IMR-90 (cell line): ENCODE data around the gene CDRT4. TPM values are rescaled to one million over a fixed set of nuclear protein-coding genes. Genes with fewer than 3 reads are reported as not detected.

Experiments
- ATAC-seq: fragments of 200-7000 bp; cut with Tn5 transposase; 2 replicates; pipeline ENCODE4 v1.9.1; 2020; ENCODE audit warnings: low read depth, mild to moderate bottlenecking, moderate library complexity
- BruUV-seq: library from RNA; stranded (reverse); fragments of 400-500 nt; replicated peaks from 2 replicates; lab custom pipeline; 2021; lab: Mats Ljungman, UMichigan
- CTCF ChIA-PET: fragments of 300-600 bp; formaldehyde crosslinking; extraction: SDS; loops from one replicate; lab custom pipeline; 2021; ENCODE audit warnings: antibody characterized with exemption; lab: Yijun Ruan, JAX
- POLR2A ChIA-PET: fragments of 300-600 bp; sonication (Branson Sonifier 250); formaldehyde crosslinking; loops from one replicate; lab custom pipeline; 2022; ENCODE audit warnings: antibody characterized with exemption; ENCODE audit not compliant: unreplicated experiment; lab: Charles Lee
- DNase-seq: peaks from one replicate; pipeline ENCODE4 v3.0.0; 2013
- H2AFZ ChIP-seq: replicated peaks from 2 replicates; pipeline ENCODE3; 2013; ENCODE audit warnings: low read length, mild to moderate bottlenecking; ENCODE audit not compliant: poor library complexity
- H2AK5ac ChIP-seq: 2 replicates; pipeline ENCODE4 v1.6.1; 2013; ENCODE audit warnings: low read depth, low read length, inconsistent platforms
- H2AK9ac ChIP-seq: replicated peaks from 2 replicates; pipeline ENCODE3; 2013; ENCODE audit warnings: mild to moderate bottlenecking, low read depth, low read length, moderate library complexity; ENCODE audit not compliant: poor library complexity
- H2BK120ac ChIP-seq: 2 replicates; pipeline ENCODE4 v1.6.1; 2013; ENCODE audit warnings: low read depth, low read length, inconsistent platforms
- H2BK15ac ChIP-seq: 3 replicates; pipeline ENCODE4 v1.6.1; 2013; ENCODE audit warnings: low read depth, low read length, inconsistent platforms
- H2BK20ac ChIP-seq: 2 replicates; pipeline ENCODE4 v1.6.1; 2013; ENCODE audit warnings: low read depth, mild to moderate bottlenecking, inconsistent platforms, low read length, moderate library complexity
- H2BK5ac ChIP-seq: 2 replicates; pipeline ENCODE4 v1.6.1; 2013; ENCODE audit warnings: mild to moderate bottlenecking, low read depth, low read length, inconsistent platforms; ENCODE audit not compliant: poor library complexity, severe bottlenecking
- H3K14ac ChIP-seq: replicated peaks from 2 replicates; pipeline ENCODE4 v1.6.1; 2013; ENCODE audit warnings: low read depth, low read length, inconsistent platforms
- H3K18ac ChIP-seq: 2 replicates; pipeline ENCODE4 v1.6.1; 2013; ENCODE audit warnings: low read depth, low read length, control low read depth
- H3K23ac ChIP-seq: 2 replicates; pipeline ENCODE4 v1.6.1; 2013; ENCODE audit warnings: low read depth, low read length, inconsistent platforms
- H3K27ac ChIP-seq: 2 replicates; pipeline ENCODE4 v1.5.1; 2013; ENCODE audit warnings: mild to moderate bottlenecking, control low read depth, low read length; ENCODE audit not compliant: insufficient read depth
- H3K27me3 ChIP-seq: 2 replicates; pipeline ENCODE4 v1.6.1; 2013; ENCODE audit warnings: low read length; ENCODE audit not compliant: control insufficient read depth, insufficient read depth
- H3K36me3 ChIP-seq: 2 replicates; pipeline ENCODE4 v1.6.1; 2013; ENCODE audit warnings: low read length, mixed read lengths; ENCODE audit not compliant: control insufficient read depth, insufficient read depth
- H3K4ac ChIP-seq: 2 replicates; pipeline ENCODE4 v1.6.1; 2013; ENCODE audit warnings: low read depth, low read length, inconsistent platforms
- H3K4me1 ChIP-seq: 2 replicates; pipeline ENCODE4 v1.6.1; 2013; ENCODE audit warnings: low read length, mixed read lengths; ENCODE audit not compliant: control insufficient read depth, insufficient read depth
- H3K4me2 ChIP-seq: 2 replicates; pipeline ENCODE4 v1.6.1; 2013; ENCODE audit warnings: low read depth, mild to moderate bottlenecking, control low read depth, low read length, moderate library complexity
- H3K4me3 ChIP-seq: 2 replicates; pipeline ENCODE4 v1.5.1; 2013; ENCODE audit warnings: low read depth, mild to moderate bottlenecking, control low read depth, low read length, moderate library complexity; ENCODE audit not compliant: insufficient read depth
- H3K56ac ChIP-seq: 2 replicates; pipeline ENCODE4 v1.6.1; 2013; ENCODE audit warnings: low read length, inconsistent platforms; ENCODE audit not compliant: insufficient read depth; ENCODE audit errors: extremely low read depth
- H3K79me1 ChIP-seq, 2 experiments: 2 replicates each; pipeline ENCODE4 v1.6.1; 2013; ENCODE audit warnings: low read length in 2 of 2, inconsistent platforms in 1 of 2, low read depth in 1 of 2
- H3K9ac ChIP-seq: 2 replicates; pipeline ENCODE4 v1.6.1; 2013; ENCODE audit warnings: low read depth, low read length, control low read depth
- H3K9me1 ChIP-seq: 2 replicates; pipeline ENCODE4 v1.6.1; 2013; ENCODE audit warnings: low read length, inconsistent platforms; ENCODE audit not compliant: insufficient read depth
- H3K9me3 ChIP-seq: 2 replicates; pipeline ENCODE4 v1.6.1; 2013; ENCODE audit warnings: low read length; ENCODE audit not compliant: control insufficient read depth, insufficient read depth
- H4K20me1 ChIP-seq: 2 replicates; pipeline ENCODE4 v1.6.1; 2013; ENCODE audit warnings: low read length, inconsistent platforms; ENCODE audit not compliant: insufficient read depth
- H4K5ac ChIP-seq: 2 replicates; pipeline ENCODE4 v1.6.1; 2013; ENCODE audit warnings: mild to moderate bottlenecking, low read depth, low read length, control low read depth
- H4K8ac ChIP-seq, 2 experiments: 2 replicates each; pipeline ENCODE4 v1.6.1; 2013; ENCODE audit warnings: low read depth in 2 of 2, low read length in 2 of 2, control low read depth in 1 of 2, inconsistent platforms in 1 of 2
- H4K91ac ChIP-seq: 2 replicates; pipeline ENCODE4 v1.6.1; 2013; ENCODE audit warnings: low read depth, low read length, inconsistent platforms; ENCODE audit not compliant: insufficient read depth
- BHLHE40 ChIP-seq: fragments of 150-350 bp; IDR thresholded peaks from 2 replicates; pipeline ENCODE4 v1.6.1; 2016; ENCODE audit warnings: mild to moderate bottlenecking, low read depth, low read length
- CEBPB ChIP-seq: IDR thresholded peaks from 2 replicates; pipeline ENCODE4 v1.6.1; 2012; ENCODE audit warnings: low read depth, low read length, improper control_type of control experiment
- CHD1 ChIP-seq: IDR thresholded peaks from 2 replicates; pipeline ENCODE4 v1.6.1; 2012; ENCODE audit warnings: low read depth, low read length, improper control_type of control experiment
- ELK1 ChIP-seq: fragments of 150-350 bp; IDR thresholded peaks from 2 replicates; pipeline ENCODE4 v1.6.1; 2016; ENCODE audit warnings: low read depth, mild to moderate bottlenecking, low read length, moderate library complexity, borderline replicate concordance
- FOS ChIP-seq: fragments of 150-350 bp; IDR thresholded peaks from 2 replicates; pipeline ENCODE4 v1.6.1; 2016; ENCODE audit warnings: low read depth, low read length
- MAFK ChIP-seq: IDR thresholded peaks from 2 replicates; pipeline ENCODE4 v1.6.1; 2012; ENCODE audit warnings: low read depth, low read length, improper control_type of control experiment
- MAZ ChIP-seq: IDR thresholded peaks from 2 replicates; pipeline ENCODE4 v1.6.1; 2012; ENCODE audit warnings: low read depth, mild to moderate bottlenecking, low read length, improper control_type of control experiment, moderate library complexity, borderline replicate concordance
- MXI1 ChIP-seq: IDR thresholded peaks from 2 replicates; pipeline ENCODE4 v1.6.1; 2012; ENCODE audit warnings: low read depth, mild to moderate bottlenecking, low read length, moderate library complexity, borderline replicate concordance
- NFE2L2 ChIP-seq: fragments of 150-350 bp; IDR thresholded peaks from 2 replicates; pipeline ENCODE4 v1.6.1; 2016; ENCODE audit warnings: low read depth, mild to moderate bottlenecking, low read length
- POLR2A ChIP-seq: IDR thresholded peaks from 2 replicates; pipeline ENCODE4 v1.6.1; 2012; ENCODE audit warnings: mild to moderate bottlenecking, low read depth, low read length
- RAD21 ChIP-seq: IDR thresholded peaks from 2 replicates; pipeline ENCODE4 v1.6.1; 2012; ENCODE audit warnings: low read length, improper control_type of control experiment
- RFX5 ChIP-seq: IDR thresholded peaks from 2 replicates; pipeline ENCODE4 v1.8.0; 2012; ENCODE audit warnings: low read depth, mild to moderate bottlenecking, low read length, moderate library complexity
- SMC3 ChIP-seq: fragments of 150-350 bp; IDR thresholded peaks from 2 replicates; pipeline ENCODE4 v1.6.1; 2016; ENCODE audit warnings: low read depth, mild to moderate bottlenecking, antibody characterized with exemption, low read length, moderate library complexity
- USF2 ChIP-seq: fragments of 150-350 bp; IDR thresholded peaks from 2 replicates; pipeline ENCODE4 v1.6.1; 2017; ENCODE audit warnings: mild to moderate bottlenecking, antibody characterized with exemption, low read length, low read depth
- WGBS, 2 experiments: methylation state at CpG; one replicate each; pipeline versions ENCODE4 v1.1.5 to v1.1.7; 2013; ENCODE audit warnings: missing lambda C conversion rate in 2 of 2; ENCODE audit not compliant: insufficient read length in 1 of 2; ENCODE audit errors: extremely low coverage in 2 of 2; 5-methylcytosine and 5-hydroxymethylcytosine counted together
- dilution Hi-C: fragments of 300-500 bp; cut with HindIII; formaldehyde crosslinking; loops from one replicate; pipeline ENCODE4 v1.14.3; 2018; ENCODE audit warnings: low sequenced_read_pairs; ENCODE audit not compliant: unreplicated experiment
- in situ Hi-C: fragments of 300-500 bp; cut with MboI; formaldehyde crosslinking; loops from 3 replicates; pipeline ENCODE4 v1.14.3; 2019; ENCODE audit warnings: low sequenced_read_pairs, inconsistent platforms, mixed read lengths
- intact Hi-C: fragments of 100-400 bp; cut with micrococcal nuclease; formaldehyde crosslinking; loops from 2 replicates; pipeline ENCODE4 v1.10.0; 2022
- polyA plus RNA-seq, 3 experiments: library from polyadenylated mRNA; depleted of rRNA; stranded (reverse); fragments of >200 nt; gene quantifications; 2 replicates each; pipeline ENCODE4 v1.2.3, GENCODE V29; 2012; ENCODE audit warnings: low replicate concordance in 1 of 3
- total RNA-seq: library from RNA; depleted of rRNA; stranded (reverse); fragments of >200 nt; gene quantifications from 2 replicates; pipeline ENCODE4 v1.2.3, GENCODE V29; 2012
- TF ChIP-seq, protein P1 (sequence below): conservative IDR thresholded peaks from 2 replicates; pipeline ENCODE4 v1.5.1; 2012; ENCODE audit warnings: mild to moderate bottlenecking, low read depth, low read length, improper control_type of control experiment

Gene CDRT4
- total and polyA plus RNA-seq, 2 of the 4 experiments (the other 2 are of a cell fraction), result 0.90 to 3.7 TPM

GRCh38 chr17:15465045-15465701, 2.2 kb downstream of the CDRT4 start:
- H2BK120ac ChIP-seq, result peak overlapping the region; percentile 85
- no peak overlapping the region for H3K9ac ChIP-seq
- peak overlapping the region; percentile 64 for H2AFZ ChIP-seq
- intact Hi-C loops, result no loop called here
- no CpG with 5 or more reads among the region's 2 CpGs for WGBS, 2 experiments
- peak overlapping the region; percentile 0 for H2AK9ac ChIP-seq
- H3K27ac ChIP-seq, result no peak overlapping the region
- ATAC-seq (no peak), DNase-seq (no peak)
- H3K4me1 ChIP-seq, result peaks cover 16% of the 10 kb centered on the region
- H3K14ac ChIP-seq, result peak overlapping the region; percentile 88
- H3K4ac ChIP-seq, result peak overlapping the region; percentile 86
- peak overlapping the region; percentile 81 for H3K23ac ChIP-seq
- peak overlapping the region; percentile 70 for H2BK5ac ChIP-seq
- ChIA-PET CTCF (no interaction called here), POLR2A (interaction anchor here (0.6 kb wide), 1 partner anchor 187 kb away, joined by 3 read pairs; no protein-coding TSS in a partner anchor)
- H4K8ac ChIP-seq, result peak overlapping the region in 1 of 2 experiments; percentile 51; a peak in 1 of 4 replicates
- no TSS peak for BruUV-seq
- peak overlapping the region; percentile 19; the same call in 1 of the 2 replicates for H4K5ac ChIP-seq
- no peaks in the 10 kb centered on the region for H3K9me3 ChIP-seq
- H3K27me3 ChIP-seq, result no peaks in the 10 kb centered on the region
- H4K20me1 ChIP-seq, result peaks cover 6% of the 10 kb centered on the region; the same call in 1 of the 2 replicates
- H2BK15ac ChIP-seq, result peak overlapping the region; percentile 57; the same call in 2 of the 3 replicates
- H3K9me1 ChIP-seq, result peaks cover 24% of the 10 kb centered on the region
- dilution Hi-C loops, result no loop called here
- H3K18ac ChIP-seq, result peak overlapping the region; percentile 22
- no peak overlapping the region for H3K4me3 ChIP-seq
- no peak overlapping the region for H3K4me2 ChIP-seq
- no peak overlapping the region for H3K56ac ChIP-seq
- peak overlapping the region; percentile 8 for H2BK20ac ChIP-seq
- H3K36me3 ChIP-seq, result no peaks in the 10 kb centered on the region
- H4K91ac ChIP-seq, result peak overlapping the region; percentile 48
- in situ Hi-C loops, result no loop called here
- H3K79me1 ChIP-seq, result peaks cover 2 to 8% of the 10 kb centered on the region in 2 experiments; a peak in 1 of 4 replicates
- H2AK5ac ChIP-seq, result peak overlapping the region; percentile 99
- TF ChIP-seq FOS (no peak), BHLHE40 (no peak), CHD1 (no peak), NFE2L2 (no peak), RFX5 (no peak), USF2 (no peak), RAD21 (no peak), ELK1 (no peak), MXI1 (no peak), POLR2A (no peak), CEBPB (no peak), MAFK (no peak), SMC3 (no peak), MAZ (no peak)
- TF ChIP-seq, protein P1, sequence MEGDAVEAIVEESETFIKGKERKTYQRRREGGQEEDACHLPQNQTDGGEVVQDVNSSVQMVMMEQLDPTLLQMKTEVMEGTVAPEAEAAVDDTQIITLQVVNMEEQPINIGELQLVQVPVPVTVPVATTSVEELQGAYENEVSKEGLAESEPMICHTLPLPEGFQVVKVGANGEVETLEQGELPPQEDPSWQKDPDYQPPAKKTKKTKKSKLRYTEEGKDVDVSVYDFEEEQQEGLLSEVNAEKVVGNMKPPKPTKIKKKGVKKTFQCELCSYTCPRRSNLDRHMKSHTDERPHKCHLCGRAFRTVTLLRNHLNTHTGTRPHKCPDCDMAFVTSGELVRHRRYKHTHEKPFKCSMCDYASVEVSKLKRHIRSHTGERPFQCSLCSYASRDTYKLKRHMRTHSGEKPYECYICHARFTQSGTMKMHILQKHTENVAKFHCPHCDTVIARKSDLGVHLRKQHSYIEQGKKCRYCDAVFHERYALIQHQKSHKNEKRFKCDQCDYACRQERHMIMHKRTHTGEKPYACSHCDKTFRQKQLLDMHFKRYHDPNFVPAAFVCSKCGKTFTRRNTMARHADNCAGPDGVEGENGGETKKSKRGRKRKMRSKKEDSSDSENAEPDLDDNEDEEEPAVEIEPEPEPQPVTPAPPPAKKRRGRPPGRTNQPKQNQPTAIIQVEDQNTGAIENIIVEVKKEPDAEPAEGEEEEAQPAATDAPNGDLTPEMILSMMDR, result no peak
